ENCODE measurements around the gene GPR61.
A peak's percentile ranks its signal among the peaks of the same experiment; 100 is the strongest.

GPR61 gene

DNA sequence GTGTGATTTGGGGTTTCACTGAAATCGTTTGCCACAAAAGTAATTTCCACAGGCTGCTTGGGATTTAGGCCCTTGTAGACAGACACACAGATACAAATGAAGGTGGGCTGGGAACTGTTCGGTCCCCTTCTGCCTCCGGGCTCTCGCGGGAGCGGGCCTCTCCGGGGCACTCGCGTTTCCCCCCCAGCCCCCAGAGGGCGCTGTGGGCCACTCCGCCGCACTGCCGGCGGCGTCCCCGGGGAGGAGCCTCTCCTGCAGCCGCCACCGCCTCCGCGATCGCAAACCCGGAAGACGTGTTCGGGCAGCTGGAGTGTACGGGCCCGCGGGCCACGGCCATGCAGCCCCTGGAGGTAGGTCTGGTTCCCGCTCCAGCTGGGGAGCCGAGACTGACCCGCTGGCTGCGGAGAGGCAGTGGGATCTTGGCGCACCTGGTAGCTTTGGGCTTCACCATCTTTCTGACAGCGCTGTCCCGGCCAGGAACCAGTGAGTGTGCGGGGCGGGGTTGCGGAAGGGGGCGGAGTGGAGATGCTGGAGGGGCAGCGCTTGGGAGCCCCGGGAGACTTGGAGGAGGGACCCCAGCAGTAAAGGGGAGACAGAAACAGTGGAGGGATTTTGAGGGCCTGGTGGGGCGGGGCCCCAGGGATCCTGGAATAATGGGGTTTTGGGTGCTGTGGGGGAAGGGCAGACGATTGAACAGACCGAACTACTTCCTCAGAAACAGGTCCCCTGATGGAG lies 45.7 kb upstream of the GPR61 start, which contains the start of gene CYB561D1:
CYB561D1 (plus strand) TSS at position 290 of the 735 bp plus-strand sequence; CDS start at position 336, 46 bp downstream.
- Histone ChIP-seq H3K27me3 (ENCODE audit: insufficient read depth, poor library complexity, severe bottlenecking) (no peaks in the 10 kb centered on the region), H3K27ac (replicated peaks) (peak within 1 kb of the TSS; percentile 56), H3K4me3 (replicated peaks; ENCODE audit: insufficient read depth, low read length) (peak within 1 kb of the TSS; percentile 96)
- peak; percentile 65 to 87 for DNase-seq (ENCODE audit: low read depth in 1 of 2, low spot score in 1 of 2)
- TF ChIP-seq SPI1 (IDR thresholded peaks at IDR 0.05; ENCODE audit: borderline replicate concordance, low read depth) (no peak), GABPA (IDR thresholded peaks at IDR 0.05; ENCODE audit: low read depth) (no peak), POLR2AphosphoS5 (IDR thresholded peaks at IDR 0.05; ENCODE audit: low read depth) (peak; percentile 81; the same call in 1 of the 2 replicates)
- TF ChIP-seq, protein P1, sequence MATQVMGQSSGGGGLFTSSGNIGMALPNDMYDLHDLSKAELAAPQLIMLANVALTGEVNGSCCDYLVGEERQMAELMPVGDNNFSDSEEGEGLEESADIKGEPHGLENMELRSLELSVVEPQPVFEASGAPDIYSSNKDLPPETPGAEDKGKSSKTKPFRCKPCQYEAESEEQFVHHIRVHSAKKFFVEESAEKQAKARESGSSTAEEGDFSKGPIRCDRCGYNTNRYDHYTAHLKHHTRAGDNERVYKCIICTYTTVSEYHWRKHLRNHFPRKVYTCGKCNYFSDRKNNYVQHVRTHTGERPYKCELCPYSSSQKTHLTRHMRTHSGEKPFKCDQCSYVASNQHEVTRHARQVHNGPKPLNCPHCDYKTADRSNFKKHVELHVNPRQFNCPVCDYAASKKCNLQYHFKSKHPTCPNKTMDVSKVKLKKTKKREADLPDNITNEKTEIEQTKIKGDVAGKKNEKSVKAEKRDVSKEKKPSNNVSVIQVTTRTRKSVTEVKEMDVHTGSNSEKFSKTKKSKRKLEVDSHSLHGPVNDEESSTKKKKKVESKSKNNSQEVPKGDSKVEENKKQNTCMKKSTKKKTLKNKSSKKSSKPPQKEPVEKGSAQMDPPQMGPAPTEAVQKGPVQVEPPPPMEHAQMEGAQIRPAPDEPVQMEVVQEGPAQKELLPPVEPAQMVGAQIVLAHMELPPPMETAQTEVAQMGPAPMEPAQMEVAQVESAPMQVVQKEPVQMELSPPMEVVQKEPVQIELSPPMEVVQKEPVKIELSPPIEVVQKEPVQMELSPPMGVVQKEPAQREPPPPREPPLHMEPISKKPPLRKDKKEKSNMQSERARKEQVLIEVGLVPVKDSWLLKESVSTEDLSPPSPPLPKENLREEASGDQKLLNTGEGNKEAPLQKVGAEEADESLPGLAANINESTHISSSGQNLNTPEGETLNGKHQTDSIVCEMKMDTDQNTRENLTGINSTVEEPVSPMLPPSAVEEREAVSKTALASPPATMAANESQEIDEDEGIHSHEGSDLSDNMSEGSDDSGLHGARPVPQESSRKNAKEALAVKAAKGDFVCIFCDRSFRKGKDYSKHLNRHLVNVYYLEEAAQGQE (IDR thresholded peaks at IDR 0.05; ENCODE audit: insufficient replicate concordance, low read depth) = no peak
- TF ChIP-seq, protein P2, sequence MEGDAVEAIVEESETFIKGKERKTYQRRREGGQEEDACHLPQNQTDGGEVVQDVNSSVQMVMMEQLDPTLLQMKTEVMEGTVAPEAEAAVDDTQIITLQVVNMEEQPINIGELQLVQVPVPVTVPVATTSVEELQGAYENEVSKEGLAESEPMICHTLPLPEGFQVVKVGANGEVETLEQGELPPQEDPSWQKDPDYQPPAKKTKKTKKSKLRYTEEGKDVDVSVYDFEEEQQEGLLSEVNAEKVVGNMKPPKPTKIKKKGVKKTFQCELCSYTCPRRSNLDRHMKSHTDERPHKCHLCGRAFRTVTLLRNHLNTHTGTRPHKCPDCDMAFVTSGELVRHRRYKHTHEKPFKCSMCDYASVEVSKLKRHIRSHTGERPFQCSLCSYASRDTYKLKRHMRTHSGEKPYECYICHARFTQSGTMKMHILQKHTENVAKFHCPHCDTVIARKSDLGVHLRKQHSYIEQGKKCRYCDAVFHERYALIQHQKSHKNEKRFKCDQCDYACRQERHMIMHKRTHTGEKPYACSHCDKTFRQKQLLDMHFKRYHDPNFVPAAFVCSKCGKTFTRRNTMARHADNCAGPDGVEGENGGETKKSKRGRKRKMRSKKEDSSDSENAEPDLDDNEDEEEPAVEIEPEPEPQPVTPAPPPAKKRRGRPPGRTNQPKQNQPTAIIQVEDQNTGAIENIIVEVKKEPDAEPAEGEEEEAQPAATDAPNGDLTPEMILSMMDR (IDR thresholded peaks at IDR 0.05; ENCODE audit: insufficient read depth, low read length) = peak; percentile 81

DNA sequence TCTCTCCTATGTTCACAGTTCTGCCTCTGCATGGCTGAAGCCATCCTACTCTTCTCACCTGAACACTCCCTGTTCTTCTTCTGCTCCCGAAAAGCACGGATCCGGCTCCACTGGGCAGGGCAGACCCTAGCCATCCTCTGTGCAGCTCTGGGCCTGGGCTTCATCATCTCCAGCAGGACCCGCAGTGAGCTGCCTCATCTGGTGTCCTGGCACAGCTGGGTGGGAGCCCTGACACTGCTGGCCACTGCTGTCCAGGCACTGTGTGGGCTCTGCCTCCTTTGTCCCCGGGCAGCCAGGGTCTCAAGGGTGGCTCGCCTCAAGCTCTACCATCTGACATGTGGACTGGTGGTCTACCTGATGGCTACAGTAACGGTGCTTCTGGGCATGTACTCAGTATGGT lies 43.9 kb upstream of the GPR61 start:
- TF ChIP-seq, protein P1 (IDR thresholded peaks at IDR 0.05; ENCODE audit: insufficient replicate concordance, low read depth) = no peak
- no peak for TF ChIP-seq POLR2AphosphoS5 (IDR thresholded peaks at IDR 0.05; ENCODE audit: low read depth)
- TF ChIP-seq GABPA (IDR thresholded peaks at IDR 0.05; ENCODE audit: low read depth) = no peak
- TF ChIP-seq, protein P2 (IDR thresholded peaks at IDR 0.05; ENCODE audit: insufficient read depth, low read length) = no peak
- no peak for TF ChIP-seq SPI1 (IDR thresholded peaks at IDR 0.05; ENCODE audit: borderline replicate concordance, low read depth)
- no peak overlapping the region for H3K27ac ChIP-seq (replicated peaks)
- H3K4me3 ChIP-seq (replicated peaks; ENCODE audit: insufficient read depth, low read length) = no peak overlapping the region
- H3K27me3 ChIP-seq (ENCODE audit: insufficient read depth, poor library complexity, severe bottlenecking) = no peaks in the 10 kb centered on the region
- no peak for DNase-seq (ENCODE audit: low read depth in 1 of 2, low spot score in 1 of 2)

- H3K4me3 ChIP-seq (replicated peaks; ENCODE audit: insufficient read depth, low read length) = no peak overlapping the region
- H3K27me3 ChIP-seq (ENCODE audit: insufficient read depth, poor library complexity, severe bottlenecking) = no peaks in the 10 kb centered on the region
- no peak overlapping the region for H3K27ac ChIP-seq (replicated peaks)
- TF ChIP-seq, protein P2 (IDR thresholded peaks at IDR 0.05; ENCODE audit: insufficient read depth, low read length) = no peak
- TF ChIP-seq, protein P1 (IDR thresholded peaks at IDR 0.05; ENCODE audit: insufficient replicate concordance, low read depth) = no peak
- TF ChIP-seq GABPA (IDR thresholded peaks at IDR 0.05; ENCODE audit: low read depth) = no peak
- TF ChIP-seq SPI1 (IDR thresholded peaks at IDR 0.05; ENCODE audit: borderline replicate concordance, low read depth) = no peak
- no peak for TF ChIP-seq POLR2AphosphoS5 (IDR thresholded peaks at IDR 0.05; ENCODE audit: low read depth)
- DNase-seq (ENCODE audit: low read depth in 1 of 2, low spot score in 1 of 2) = no peak
Measured at GRCh38 chr1:109497449-109498160, 42.1 kb upstream of the GPR61 start.

Data from HL-60 (cell line).